ENCODE data around the gene DNAJB4. TPM values are rescaled to one million over a fixed set of nuclear protein-coding genes. Genes with fewer than 3 reads are reported as not detected.

Gene DNAJB4
- total RNA-seq, 1 donor from 2014 or later = 20.1 TPM

GRCh38 chr1:78029793-78030192, 25.1 kb downstream of the DNAJB4 start:
- Histone ChIP-seq H3K4me3 (no peak overlapping the region), H3K27me3 (no peaks in the 10 kb centered on the region), H3K4me1 (no peaks in the 10 kb centered on the region), H3K27ac (no peak overlapping the region), H3K9me3 (no peaks in the 10 kb centered on the region), H3K36me3 (no peaks in the 10 kb centered on the region)
- intact Hi-C loops (cut with DNase I) = no loop called here
- DNase-seq (ENCODE audit: low spot score in 2 of 2) = no peak
- TF ChIP-seq, protein P1, sequence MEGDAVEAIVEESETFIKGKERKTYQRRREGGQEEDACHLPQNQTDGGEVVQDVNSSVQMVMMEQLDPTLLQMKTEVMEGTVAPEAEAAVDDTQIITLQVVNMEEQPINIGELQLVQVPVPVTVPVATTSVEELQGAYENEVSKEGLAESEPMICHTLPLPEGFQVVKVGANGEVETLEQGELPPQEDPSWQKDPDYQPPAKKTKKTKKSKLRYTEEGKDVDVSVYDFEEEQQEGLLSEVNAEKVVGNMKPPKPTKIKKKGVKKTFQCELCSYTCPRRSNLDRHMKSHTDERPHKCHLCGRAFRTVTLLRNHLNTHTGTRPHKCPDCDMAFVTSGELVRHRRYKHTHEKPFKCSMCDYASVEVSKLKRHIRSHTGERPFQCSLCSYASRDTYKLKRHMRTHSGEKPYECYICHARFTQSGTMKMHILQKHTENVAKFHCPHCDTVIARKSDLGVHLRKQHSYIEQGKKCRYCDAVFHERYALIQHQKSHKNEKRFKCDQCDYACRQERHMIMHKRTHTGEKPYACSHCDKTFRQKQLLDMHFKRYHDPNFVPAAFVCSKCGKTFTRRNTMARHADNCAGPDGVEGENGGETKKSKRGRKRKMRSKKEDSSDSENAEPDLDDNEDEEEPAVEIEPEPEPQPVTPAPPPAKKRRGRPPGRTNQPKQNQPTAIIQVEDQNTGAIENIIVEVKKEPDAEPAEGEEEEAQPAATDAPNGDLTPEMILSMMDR (IDR thresholded peaks at IDR 0.05) = no peak

DNA sequence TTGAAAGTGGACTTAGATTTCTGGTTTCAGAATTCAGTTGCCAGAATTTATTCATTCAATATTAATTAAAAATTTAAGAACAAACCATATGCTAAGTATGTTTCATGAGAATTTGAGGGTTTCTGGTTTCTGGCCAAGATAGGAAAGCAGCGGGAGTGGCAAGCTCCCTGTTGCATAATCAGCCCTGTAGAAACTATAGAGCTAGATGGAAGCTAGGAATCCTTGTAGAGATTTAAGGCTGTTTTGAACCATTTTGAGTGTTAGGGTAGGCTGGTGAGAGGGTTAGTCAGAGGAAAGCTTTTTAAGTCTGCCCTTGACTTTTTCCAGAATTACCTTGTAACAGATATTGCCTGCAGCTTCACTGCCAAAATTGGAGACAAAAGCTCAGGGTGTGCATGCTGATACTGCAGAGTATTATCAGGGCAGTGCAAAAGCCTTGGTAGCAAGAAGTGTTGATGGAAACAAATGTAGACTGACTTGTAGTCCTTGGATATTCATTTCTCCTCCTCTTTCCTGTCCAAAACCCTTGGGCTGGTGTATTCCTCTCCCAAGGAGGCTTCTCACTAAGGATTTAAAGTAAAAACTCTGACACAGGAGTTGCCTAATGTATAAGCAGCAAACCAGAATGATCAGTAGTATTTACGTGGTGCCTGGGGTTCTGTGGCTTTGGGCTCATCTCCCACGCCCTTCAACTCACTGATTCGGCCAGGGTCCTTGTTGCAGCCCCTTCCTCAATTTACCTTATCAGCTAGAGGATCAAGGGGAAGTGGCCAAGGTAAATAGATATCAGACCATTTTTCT, 28.5 kb downstream of the DNAJB4 start:
- no peaks in the 10 kb centered on the region for H3K36me3 ChIP-seq
- H3K4me3 ChIP-seq = no peak overlapping the region
- H3K27ac ChIP-seq = no peak overlapping the region
- H3K4me1 ChIP-seq = no peaks in the 10 kb centered on the region
- TF ChIP-seq, protein P1 (IDR thresholded peaks at IDR 0.05) = no peak
- no peaks in the 10 kb centered on the region for H3K9me3 ChIP-seq
- no peak for DNase-seq (ENCODE audit: low spot score in 2 of 2)
- intact Hi-C loops (cut with DNase I) = no loop called here
- no peaks in the 10 kb centered on the region for H3K27me3 ChIP-seq

DNA sequence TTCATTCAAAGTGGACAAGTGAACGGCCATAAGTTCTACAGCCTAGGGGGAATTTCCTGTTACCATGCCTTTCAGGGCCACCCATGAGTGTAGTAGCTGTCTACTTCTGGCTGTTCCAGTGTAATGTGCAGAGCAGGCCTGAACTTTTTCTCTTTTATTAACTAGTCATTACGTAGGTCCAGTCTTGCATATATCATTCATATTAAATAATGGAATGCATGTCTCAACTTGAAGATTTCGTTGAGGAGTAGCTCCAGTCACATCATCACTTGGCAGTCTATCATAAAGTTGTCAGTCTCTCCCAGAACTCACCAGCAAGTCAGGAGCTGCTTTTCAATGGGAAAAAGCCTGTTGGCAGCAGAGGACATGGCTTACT, 29.0 kb downstream of the DNAJB4 start:
- no peaks in the 10 kb centered on the region for H3K36me3 ChIP-seq
- no peaks in the 10 kb centered on the region for H3K9me3 ChIP-seq
- no peaks in the 10 kb centered on the region for H3K27me3 ChIP-seq
- no peaks in the 10 kb centered on the region for H3K4me1 ChIP-seq
- H3K27ac ChIP-seq = no peak overlapping the region
- TF ChIP-seq, protein P1 (IDR thresholded peaks at IDR 0.05) = no peak
- intact Hi-C loops (cut with DNase I) = no loop called here
- H3K4me3 ChIP-seq = no peak overlapping the region
- no peak for DNase-seq (ENCODE audit: low spot score in 2 of 2)

DNA sequence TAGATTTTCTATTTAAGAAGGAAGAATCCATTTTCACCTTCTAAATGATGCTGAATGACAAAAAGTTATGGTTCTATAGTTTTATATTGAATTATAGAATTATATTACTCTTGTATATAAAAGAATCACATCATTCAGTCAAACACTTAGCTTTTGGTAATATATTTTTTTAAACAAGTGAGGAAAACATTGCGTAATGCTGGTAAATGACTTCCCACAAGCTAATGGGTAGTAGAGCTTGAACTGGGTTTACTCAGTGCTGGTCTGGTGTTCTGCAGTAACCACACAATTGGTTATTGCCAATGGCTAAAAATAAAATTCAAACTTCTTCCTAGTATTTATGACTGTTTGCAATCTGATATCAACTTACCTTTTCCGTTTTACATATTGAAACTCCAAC, 30.4 kb downstream of the DNAJB4 start:
- intact Hi-C loops (cut with DNase I) = no loop called here
- Histone ChIP-seq H3K9me3 (no peaks in the 10 kb centered on the region), H3K27ac (no peak overlapping the region), H3K27me3 (no peaks in the 10 kb centered on the region), H3K4me3 (no peak overlapping the region), H3K36me3 (no peaks in the 10 kb centered on the region), H3K4me1 (no peaks in the 10 kb centered on the region)
- TF ChIP-seq, protein P1 (IDR thresholded peaks at IDR 0.05) = no peak
- DNase-seq (ENCODE audit: low spot score in 2 of 2) = no peak

DNA sequence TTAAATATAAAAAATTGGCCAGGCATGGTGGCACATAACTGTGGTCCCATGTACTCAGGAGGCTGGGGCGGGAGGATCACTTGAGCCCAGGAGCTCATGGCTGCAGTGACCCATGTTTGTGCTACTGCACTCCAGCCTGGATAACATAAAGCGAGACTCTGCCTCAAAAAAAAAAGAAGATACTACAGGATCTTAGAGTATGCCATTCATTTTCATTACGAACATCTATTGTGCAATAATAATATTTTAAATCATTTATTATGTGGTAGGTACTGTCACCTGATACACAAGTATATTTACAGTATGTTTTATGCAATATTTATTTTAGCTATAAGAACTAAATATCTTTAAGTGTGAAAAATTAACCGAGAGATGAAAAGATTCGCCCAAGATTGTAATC, 31.7 kb downstream of the DNAJB4 start:
- Histone ChIP-seq H3K4me1 (no peaks in the 10 kb centered on the region), H3K9me3 (no peaks in the 10 kb centered on the region), H3K27me3 (no peaks in the 10 kb centered on the region), H3K4me3 (no peak overlapping the region), H3K36me3 (no peaks in the 10 kb centered on the region), H3K27ac (no peak overlapping the region)
- TF ChIP-seq, protein P1 (IDR thresholded peaks at IDR 0.05) = no peak
- DNase-seq (ENCODE audit: low spot score in 2 of 2) = no peak
- intact Hi-C loops (cut with DNase I) = no loop called here
